GM12878 (cell line): ENCODE results near the gene PLAGL2. TPM values are rescaled to one million over a fixed set of nuclear protein-coding genes. Genes with fewer than 3 reads are reported as not detected.

Experiments
- ATAC-seq: fragments of 200-7000 bp; cut with Tn5 transposase; 3 replicates; pipeline ENCODE4 v1.9.1; 2020; ENCODE audit warnings: mild to moderate bottlenecking, moderate library complexity
- BruUV-seq: library from RNA; stranded (reverse); fragments of 400-500 nt; replicated peaks from 2 replicates; lab custom pipeline; 2021; lab: Mats Ljungman, UMichigan
- CTCF ChIA-PET: fragments of 300-600 bp; sonication (Branson Sonifier 250); formaldehyde crosslinking; extraction: SDS; loops from one replicate; lab custom pipeline; 2021; ENCODE audit warnings: inconsistent platforms; lab: Yijun Ruan, JAX
- POLR2A ChIA-PET: fragments of 350-600 bp; formaldehyde crosslinking; extraction: SDS; loops from one replicate; lab custom pipeline; 2021; ENCODE audit warnings: inconsistent platforms; lab: Charles Lee
- RAD21 ChIA-PET: fragments of 300-600 bp; sonication (Branson Sonifier 250); formaldehyde crosslinking; loops from one replicate; lab custom pipeline; 2023; ENCODE audit warnings: antibody characterized with exemption; ENCODE audit not compliant: unreplicated experiment; lab: Charles Lee
- SMC1A ChIA-PET: fragments of 300-600 bp; sonication (Branson Sonifier 250); formaldehyde crosslinking; loops from one replicate; lab custom pipeline; 2023; ENCODE audit not compliant: unreplicated experiment, uncharacterized antibody; lab: Charles Lee
- DNase-seq: peaks from one replicate; pipeline ENCODE4 v3.0.0-alpha.2; 2011; ENCODE audit warnings: low read depth, low spot score
- FAIRE-seq: peaks from 3 replicates; lab custom pipeline; 2011; peaks lifted over from hg19 to GRCh38; lab: Jason Lieb, UNC
- H2AFZ ChIP-seq: 2 replicates; pipeline ENCODE4 v1.6.0; 2011; ENCODE audit warnings: low read depth, low read length, control low read depth; ENCODE audit not compliant: control insufficient read depth
- H3K27ac ChIP-seq: 2 replicates; pipeline ENCODE4 v1.5.1; 2011; ENCODE audit warnings: control low read depth; ENCODE audit not compliant: control insufficient read depth, insufficient read depth
- H3K27me3 ChIP-seq, 2 experiments: replicated peaks in 1 of 2; 2 replicates each; pipeline versions ENCODE4 v1.6.0 to v1.6.1; 2011; ENCODE audit warnings: low read length in 1 of 2; ENCODE audit not compliant: control insufficient read depth in 2 of 2, insufficient read depth in 2 of 2
- H3K36me3 ChIP-seq, 2 experiments: 2 replicates each; pipeline ENCODE4 v1.5.1; 2011; ENCODE audit warnings: low read length in 1 of 2; ENCODE audit not compliant: control insufficient read depth in 2 of 2, insufficient read depth in 2 of 2
- H3K4me1 ChIP-seq: 2 replicates; pipeline ENCODE4 v1.6.1; 2011; ENCODE audit warnings: mild to moderate bottlenecking, low read length, moderate library complexity, mixed read lengths; ENCODE audit not compliant: control insufficient read depth, insufficient read depth
- H3K4me2 ChIP-seq: 2 replicates; pipeline ENCODE4 v1.6.0; 2011; ENCODE audit warnings: control low read depth; ENCODE audit not compliant: control insufficient read depth, insufficient read depth
- H3K4me3 ChIP-seq: fragments of 200-600 bp; sonication (generic); 2 replicates; pipeline ENCODE4 v1.5.1; 2016
- H3K79me2 ChIP-seq: 2 replicates; pipeline ENCODE4 v1.6.0; 2011; ENCODE audit warnings: low read length; ENCODE audit not compliant: control insufficient read depth, insufficient read depth
- H3K9ac ChIP-seq: 2 replicates; pipeline ENCODE4 v1.8.0; 2011; ENCODE audit warnings: low read length, control low read depth, mixed read lengths; ENCODE audit not compliant: control insufficient read depth, insufficient read depth
- H3K9me3 ChIP-seq: replicated peaks from 3 replicates; pipeline ENCODE4 v1.5.1; 2011; ENCODE audit warnings: mild to moderate bottlenecking, low read length; ENCODE audit not compliant: control insufficient read depth, insufficient read depth
- H4K20me1 ChIP-seq: 2 replicates; pipeline ENCODE4 v1.6.0; 2011; ENCODE audit not compliant: control insufficient read depth, insufficient read depth
- CEBPB ChIP-seq, 2 experiments: fragments of 150-350 bp in 1 of 2; IDR thresholded peaks; 2 replicates each; pipeline ENCODE4 v1.6.1; 2012 to 2014; ENCODE audit warnings: low read depth in 2 of 2, low read length in 2 of 2, borderline replicate concordance in 1 of 2, inconsistent platforms in 1 of 2
- EP300 ChIP-seq, 2 experiments: fragments of 150-350 bp in 1 of 2; IDR thresholded peaks; 2 replicates each; pipeline ENCODE4 v1.6.1; 2011 to 2012; ENCODE audit warnings: low read depth in 2 of 2, low read length in 2 of 2, borderline replicate concordance in 1 of 2, improper control_type of control experiment in 1 of 2, inconsistent platforms in 1 of 2; ENCODE audit not compliant: control insufficient read depth in 1 of 2
- JUNB ChIP-seq: IDR thresholded peaks from 2 replicates; pipeline ENCODE4 v1.6.1; 2016; ENCODE audit warnings: antibody characterized with exemption, mild to moderate bottlenecking
- KLF5 ChIP-seq: fragments of 450-650 bp; IDR thresholded peaks from 2 replicates; pipeline ENCODE4 v1.6.1; 2014; ENCODE audit warnings: mild to moderate bottlenecking; ENCODE audit not compliant: partially characterized antibody
- PAX5 ChIP-seq: IDR thresholded peaks from 2 replicates; pipeline ENCODE4 v1.6.1; 2011; ENCODE audit warnings: low read depth, low read length, borderline replicate concordance
- PAX8 ChIP-seq: fragments of 450-650 bp; IDR thresholded peaks from 2 replicates; pipeline ENCODE4 v1.6.1; 2017; ENCODE audit warnings: mild to moderate bottlenecking, moderate library complexity
- POLR2AphosphoS5 ChIP-seq: IDR thresholded peaks from 2 replicates; pipeline ENCODE4 v1.6.1; 2011; ENCODE audit warnings: mild to moderate bottlenecking, low read length, inconsistent platforms
- SPI1 ChIP-seq: IDR thresholded peaks from 2 replicates; pipeline ENCODE4 v1.6.1; 2011; ENCODE audit warnings: low read depth, mild to moderate bottlenecking, low read length, moderate library complexity, borderline replicate concordance; ENCODE audit not compliant: insufficient read depth
- SREBF1 ChIP-seq: IDR thresholded peaks from 2 replicates; pipeline ENCODE4 v1.6.1; 2012; ENCODE audit warnings: mild to moderate bottlenecking, low read length
- ZSCAN29 ChIP-seq: fragments of 450-650 bp; IDR thresholded peaks from 2 replicates; pipeline ENCODE4 v1.6.1; 2017; ENCODE audit warnings: mild to moderate bottlenecking, moderate library complexity
- WGBS: methylation state at CpG from one replicate; pipeline ENCODE4 v1.1.6; 2016; ENCODE audit warnings: low lambda C conversion rate; ENCODE audit not compliant: insufficient replicate concordance, insufficient coverage; ENCODE audit errors: missing lambda C conversion rate; 5-methylcytosine and 5-hydroxymethylcytosine counted together
- in situ Hi-C: fragments of 300-500 bp; cut with MboI; formaldehyde crosslinking; loops from 9 replicates; pipeline ENCODE4 v1.14.3; 2018; ENCODE audit warnings: mixed read lengths
- intact Hi-C: fragments of 100-400 bp; cut with micrococcal nuclease; formaldehyde crosslinking; loops from one replicate; pipeline ENCODE4 v1.14.2; 2022; ENCODE audit not compliant: unreplicated experiment
- polyA plus RNA-seq, 11 experiments: library from polyadenylated mRNA; depleted of rRNA in 4 of 11; unstranded in 6 of 11; stranded (reverse) in 5 of 11; fragments of >200 nt; fragmentation: Nextera tagmentation in 4 of 11; fragmentation: Illumina TruSeq in 1 of 11; extraction: Ambion mirVana in 4 of 11; extraction: Trizol in 1 of 11; gene quantifications; 1 replicate in 1 of 11; 2 replicates in 10 of 11; pipeline versions ENCODE4 v1.2.1 to v1.2.3, GENCODE V29; 2011 to 2016; ENCODE audit warnings: inconsistent platforms in 2 of 11, missing spikeins in 2 of 11, low read depth in 1 of 11
- total RNA-seq, 4 experiments: library from RNA; depleted of rRNA in 3 of 4; stranded (reverse); fragments of >200 nt in 3 of 4; fragmentation: Illumina TruSeq in 1 of 4; extraction: Trizol in 1 of 4; gene quantifications; 2 replicates each; pipeline versions ENCODE4 v1.2.1 to v1.2.3, GENCODE V29; 2013 to 2021
- TF ChIP-seq, protein P1 (sequence below): IDR thresholded peaks from 2 replicates; pipeline ENCODE4 v1.6.1; 2011; ENCODE audit warnings: low read depth, mild to moderate bottlenecking, low read length, moderate library complexity, borderline replicate concordance; ENCODE audit errors: extremely low read depth
- TF ChIP-seq, protein P2 (sequence below): fragments of 450-650 bp; IDR thresholded peaks from 2 replicates; pipeline ENCODE4 v1.6.1; 2016; ENCODE audit warnings: mild to moderate bottlenecking, moderate library complexity, borderline replicate concordance
- TF ChIP-seq, protein P3 (sequence below): fragments of 450-650 bp; IDR thresholded peaks from 2 replicates; pipeline ENCODE4 v1.6.1; 2016; ENCODE audit warnings: mild to moderate bottlenecking
- TF ChIP-seq, protein P4 (sequence below), 3 experiments: IDR thresholded peaks in 2 of 3; conservative IDR thresholded peaks in 1 of 3; 2 replicates each; pipeline ENCODE4 v1.5.1; 2011; ENCODE audit warnings: low read depth in 3 of 3, low read length in 3 of 3, mild to moderate bottlenecking in 3 of 3, control low read depth in 2 of 3, moderate library complexity in 2 of 3, inconsistent platforms in 1 of 3, mixed read lengths in 1 of 3; ENCODE audit not compliant: control insufficient read depth in 2 of 3, insufficient read depth in 1 of 3; ENCODE audit errors: extremely low read depth in 1 of 3

PLAGL2 gene
- total and polyA plus RNA-seq, 10 of the 15 experiments (the other 5 are each of a cell fraction or from before 2014, with no cell fraction given) = 4.4 to 32.3 (median 13.3) TPM

DNA sequence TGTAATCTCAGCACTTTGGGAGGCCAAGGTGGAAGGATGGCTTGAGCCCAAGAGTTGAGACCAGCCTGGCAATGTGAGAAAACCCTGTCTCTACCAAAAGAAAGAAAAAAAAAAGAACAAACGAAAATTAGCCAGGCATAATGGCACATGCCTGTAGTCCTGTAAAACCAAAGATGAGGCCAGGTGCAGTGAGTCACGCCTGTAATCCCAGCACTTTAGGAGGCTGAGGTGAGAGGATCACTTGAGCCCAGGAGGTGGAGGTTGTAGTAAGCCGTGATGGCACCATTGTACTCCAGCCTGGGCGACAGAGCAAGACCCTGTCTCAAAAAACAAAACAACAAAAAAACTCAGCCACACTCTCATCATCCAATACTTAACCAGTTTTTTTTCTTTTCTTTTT lies 37.4 kb upstream of the PLAGL2 start:
- H3K27ac ChIP-seq = no peak overlapping the region
- WGBS = 56% methylated on average over 4 of the region's 4 CpGs
- no peak overlapping the region for H2AFZ ChIP-seq
- in situ Hi-C loops (no loop called here), intact Hi-C loops (no loop called here)
- TF ChIP-seq POLR2AphosphoS5 (no peak), ZSCAN29 (no peak), JUNB (no peak), SREBF1 (no peak), CEBPB (IDR thresholded peaks at IDR 0.05; ENCODE audit: borderline replicate concordance in 1 of 2, low read depth in 2 of 2, low read length in 2 of 2) (no peak), EP300 (IDR thresholded peaks at IDR 0.05; ENCODE audit: borderline replicate concordance in 1 of 2, control insufficient read depth in 1 of 2, low read depth in 2 of 2, low read length in 2 of 2) (no peak), SPI1 (no peak), PAX8 (no peak), PAX5 (no peak), KLF5 (no peak)
- TF ChIP-seq, protein P1, sequence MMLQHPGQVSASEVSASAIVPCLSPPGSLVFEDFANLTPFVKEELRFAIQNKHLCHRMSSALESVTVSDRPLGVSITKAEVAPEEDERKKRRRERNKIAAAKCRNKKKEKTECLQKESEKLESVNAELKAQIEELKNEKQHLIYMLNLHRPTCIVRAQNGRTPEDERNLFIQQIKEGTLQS = no peak
- TF ChIP-seq, protein P2, sequence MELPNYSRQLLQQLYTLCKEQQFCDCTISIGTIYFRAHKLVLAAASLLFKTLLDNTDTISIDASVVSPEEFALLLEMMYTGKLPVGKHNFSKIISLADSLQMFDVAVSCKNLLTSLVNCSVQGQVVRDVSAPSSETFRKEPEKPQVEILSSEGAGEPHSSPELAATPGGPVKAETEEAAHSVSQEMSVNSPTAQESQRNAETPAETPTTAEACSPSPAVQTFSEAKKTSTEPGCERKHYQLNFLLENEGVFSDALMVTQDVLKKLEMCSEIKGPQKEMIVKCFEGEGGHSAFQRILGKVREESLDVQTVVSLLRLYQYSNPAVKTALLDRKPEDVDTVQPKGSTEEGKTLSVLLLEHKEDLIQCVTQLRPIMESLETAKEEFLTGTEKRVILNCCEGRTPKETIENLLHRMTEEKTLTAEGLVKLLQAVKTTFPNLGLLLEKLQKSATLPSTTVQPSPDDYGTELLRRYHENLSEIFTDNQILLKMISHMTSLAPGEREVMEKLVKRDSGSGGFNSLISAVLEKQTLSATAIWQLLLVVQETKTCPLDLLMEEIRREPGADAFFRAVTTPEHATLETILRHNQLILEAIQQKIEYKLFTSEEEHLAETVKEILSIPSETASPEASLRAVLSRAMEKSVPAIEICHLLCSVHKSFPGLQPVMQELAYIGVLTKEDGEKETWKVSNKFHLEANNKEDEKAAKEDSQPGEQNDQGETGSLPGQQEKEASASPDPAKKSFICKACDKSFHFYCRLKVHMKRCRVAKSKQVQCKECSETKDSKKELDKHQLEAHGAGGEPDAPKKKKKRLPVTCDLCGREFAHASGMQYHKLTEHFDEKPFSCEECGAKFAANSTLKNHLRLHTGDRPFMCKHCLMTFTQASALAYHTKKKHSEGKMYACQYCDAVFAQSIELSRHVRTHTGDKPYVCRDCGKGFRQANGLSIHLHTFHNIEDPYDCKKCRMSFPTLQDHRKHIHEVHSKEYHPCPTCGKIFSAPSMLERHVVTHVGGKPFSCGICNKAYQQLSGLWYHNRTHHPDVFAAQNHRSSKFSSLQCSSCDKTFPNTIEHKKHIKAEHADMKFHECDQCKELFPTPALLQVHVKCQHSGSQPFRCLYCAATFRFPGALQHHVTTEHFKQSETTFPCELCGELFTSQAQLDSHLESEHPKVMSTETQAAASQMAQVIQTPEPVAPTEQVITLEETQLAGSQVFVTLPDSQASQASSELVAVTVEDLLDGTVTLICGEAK = no peak
- TF ChIP-seq, protein P3, sequence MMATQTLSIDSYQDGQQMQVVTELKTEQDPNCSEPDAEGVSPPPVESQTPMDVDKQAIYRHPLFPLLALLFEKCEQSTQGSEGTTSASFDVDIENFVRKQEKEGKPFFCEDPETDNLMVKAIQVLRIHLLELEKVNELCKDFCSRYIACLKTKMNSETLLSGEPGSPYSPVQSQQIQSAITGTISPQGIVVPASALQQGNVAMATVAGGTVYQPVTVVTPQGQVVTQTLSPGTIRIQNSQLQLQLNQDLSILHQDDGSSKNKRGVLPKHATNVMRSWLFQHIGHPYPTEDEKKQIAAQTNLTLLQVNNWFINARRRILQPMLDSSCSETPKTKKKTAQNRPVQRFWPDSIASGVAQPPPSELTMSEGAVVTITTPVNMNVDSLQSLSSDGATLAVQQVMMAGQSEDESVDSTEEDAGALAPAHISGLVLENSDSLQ = no peak
- TF ChIP-seq, protein P4, sequence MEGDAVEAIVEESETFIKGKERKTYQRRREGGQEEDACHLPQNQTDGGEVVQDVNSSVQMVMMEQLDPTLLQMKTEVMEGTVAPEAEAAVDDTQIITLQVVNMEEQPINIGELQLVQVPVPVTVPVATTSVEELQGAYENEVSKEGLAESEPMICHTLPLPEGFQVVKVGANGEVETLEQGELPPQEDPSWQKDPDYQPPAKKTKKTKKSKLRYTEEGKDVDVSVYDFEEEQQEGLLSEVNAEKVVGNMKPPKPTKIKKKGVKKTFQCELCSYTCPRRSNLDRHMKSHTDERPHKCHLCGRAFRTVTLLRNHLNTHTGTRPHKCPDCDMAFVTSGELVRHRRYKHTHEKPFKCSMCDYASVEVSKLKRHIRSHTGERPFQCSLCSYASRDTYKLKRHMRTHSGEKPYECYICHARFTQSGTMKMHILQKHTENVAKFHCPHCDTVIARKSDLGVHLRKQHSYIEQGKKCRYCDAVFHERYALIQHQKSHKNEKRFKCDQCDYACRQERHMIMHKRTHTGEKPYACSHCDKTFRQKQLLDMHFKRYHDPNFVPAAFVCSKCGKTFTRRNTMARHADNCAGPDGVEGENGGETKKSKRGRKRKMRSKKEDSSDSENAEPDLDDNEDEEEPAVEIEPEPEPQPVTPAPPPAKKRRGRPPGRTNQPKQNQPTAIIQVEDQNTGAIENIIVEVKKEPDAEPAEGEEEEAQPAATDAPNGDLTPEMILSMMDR (IDR thresholded peaks at IDR 0.05 in 2 of 3, conservative IDR thresholded peaks at IDR 0.05 in 1 of 3; ENCODE audit: control insufficient read depth in 2 of 3, extremely low read depth in 1 of 3, insufficient read depth in 1 of 3, low read depth in 3 of 3, low read length in 3 of 3) = no peak
- no peak overlapping the region for H3K4me2 ChIP-seq
- CTCF ChIA-PET = interaction anchor here (0.6 to 0.9 kb wide), 2 partner anchors 14 to 115 kb away, joined by 3 to 4 read pairs; no protein-coding TSS in a partner anchor
- DNase-seq (no peak), ATAC-seq (no peak), FAIRE-seq (no peak)
- H3K4me3 ChIP-seq = no peak overlapping the region
- H3K4me1 ChIP-seq = peaks cover 8% of the 10 kb centered on the region
- POLR2A ChIA-PET = interaction anchor here (0.6 to 0.7 kb wide), 2 partner anchors 40 to 107 kb away, joined by 5 read pairs; no protein-coding TSS in a partner anchor
- H3K36me3 ChIP-seq = no peaks in the 10 kb centered on the region
- no peaks in the 10 kb centered on the region for H3K79me2 ChIP-seq
- no TSS peak for BruUV-seq
- H4K20me1 ChIP-seq = no peaks in the 10 kb centered on the region
- H3K9me3 ChIP-seq = no peaks in the 10 kb centered on the region
- no peaks in the 10 kb centered on the region for H3K27me3 ChIP-seq
- H3K9ac ChIP-seq = no peak overlapping the region
- SMC1A ChIA-PET = interaction anchor here (1.5 to 3.7 kb wide), 2 partner anchors 13 to 40 kb away, joined by 4 to 8 read pairs; no protein-coding TSS in a partner anchor
- RAD21 ChIA-PET = no interaction called here
